HepG2 (cell line): ENCODE results near the gene FGFR3. TPM values are rescaled to one million over a fixed set of nuclear protein-coding genes. Genes with fewer than 3 reads are reported as not detected.
A peak's percentile ranks its signal among the peaks of the same experiment; 100 is the strongest.

Source experiments
- ATF7-NPFF ChIP-seq: sonication (generic); formaldehyde crosslinking; IDR thresholded peaks from 2 replicates; pipeline ENCODE4 v1.8.1; 2023; ENCODE audit warnings: mild to moderate bottlenecking, low read depth, missing genetic modification reagents, moderate library complexity
- DNMT3B ChIP-seq: conservative IDR thresholded peaks from 2 replicates; pipeline ENCODE4 v1.6.1; 2016; ENCODE audit warnings: missing biosample characterization, control low read depth
- EZH2 ChIP-seq: conservative IDR thresholded peaks from 2 replicates; pipeline ENCODE4 v1.6.1; 2012; ENCODE audit warnings: mild to moderate bottlenecking, low read depth, low read length, moderate library complexity
- GATA4 ChIP-seq: sonication (generic); IDR thresholded peaks from 2 replicates; pipeline ENCODE4 v1.6.1; 2016; ENCODE audit warnings: antibody characterized with exemption, low read depth, borderline replicate concordance
- GATAD1 ChIP-seq: IDR thresholded peaks from 2 replicates; pipeline ENCODE4 v1.6.1; 2016; ENCODE audit warnings: missing genetic modification reagents, missing compliant biosample characterization
- HIVEP1 ChIP-seq: sonication (generic); formaldehyde crosslinking; IDR thresholded peaks from 2 replicates; pipeline ENCODE4 v1.4.0; 2020; ENCODE audit warnings: mild to moderate bottlenecking, missing genetic modification reagents
- KAT7 ChIP-seq: IDR thresholded peaks from 2 replicates; pipeline ENCODE4 v1.6.1; 2018; ENCODE audit warnings: borderline replicate concordance, missing compliant biosample characterization
- KDM1A ChIP-seq: IDR thresholded peaks from 2 replicates; pipeline ENCODE4 v1.6.1; 2016; ENCODE audit warnings: missing compliant biosample characterization
- KDM2A ChIP-seq: sonication (generic); formaldehyde crosslinking; IDR thresholded peaks from 2 replicates; pipeline ENCODE4 v1.4.0; 2020; ENCODE audit warnings: low read depth, missing genetic modification reagents, borderline replicate concordance
- KDM4B ChIP-seq: sonication (generic); formaldehyde crosslinking; IDR thresholded peaks from 2 replicates; pipeline ENCODE4 v1.4.0; 2020; ENCODE audit warnings: missing genetic modification reagents
- KLF16 ChIP-seq, 2 experiments: sonication (generic) in 1 of 2; formaldehyde crosslinking in 1 of 2; IDR thresholded peaks; 2 replicates each; pipeline versions ENCODE4 v1.6.1 to v1.8.0; 2016 to 2023; ENCODE audit warnings: missing genetic modification reagents in 2 of 2, missing compliant biosample characterization in 1 of 2
- NRL ChIP-seq: sonication (generic); formaldehyde crosslinking; IDR thresholded peaks from 2 replicates; pipeline ENCODE4 v1.5.0; 2020; ENCODE audit warnings: missing genetic modification reagents, mild to moderate bottlenecking, moderate library complexity, borderline replicate concordance
- RORA ChIP-seq: sonication (generic); formaldehyde crosslinking; IDR thresholded peaks from 2 replicates; pipeline ENCODE4 v1.5.0; 2020; ENCODE audit warnings: mild to moderate bottlenecking, missing genetic modification reagents, moderate library complexity
- SAFB2 ChIP-seq: sonication (generic); formaldehyde crosslinking; IDR thresholded peaks from 2 replicates; pipeline ENCODE4 v1.5.1; 2020; ENCODE audit warnings: missing genetic modification reagents, low read depth, mild to moderate bottlenecking, borderline replicate concordance
- SP1 ChIP-seq, 2 experiments: fragments of 450-650 bp in 1 of 2; sonication (generic) in 1 of 2; formaldehyde crosslinking in 1 of 2; IDR thresholded peaks; 2 replicates each; pipeline versions ENCODE4 v1.4.0 to v1.6.1; 2016 to 2020; ENCODE audit warnings: missing genetic modification reagents in 1 of 2
- SYNCRIP ChIP-seq: fragments of 200-400 bp; formaldehyde crosslinking; IDR thresholded peaks from 2 replicates; pipeline ENCODE4 v1.6.1; 2018; ENCODE audit warnings: mild to moderate bottlenecking, low read depth, low read length; ENCODE audit not compliant: insufficient read depth
- TAF15 ChIP-seq: fragments of 200-400 bp; formaldehyde crosslinking; IDR thresholded peaks from one replicate; pipeline ENCODE4 v1.6.1; 2018; ENCODE audit warnings: mild to moderate bottlenecking, low read depth, low read length; ENCODE audit not compliant: poor library complexity, severe bottlenecking
- TERF1 ChIP-seq: sonication (generic); formaldehyde crosslinking; IDR thresholded peaks from 2 replicates; pipeline ENCODE4 v1.8.0; 2022; ENCODE audit warnings: mild to moderate bottlenecking, missing genetic modification reagents, moderate library complexity
- ZBTB21 ChIP-seq: sonication (generic); formaldehyde crosslinking; IDR thresholded peaks from 2 replicates; pipeline ENCODE4 v1.4.0; 2020; ENCODE audit warnings: missing genetic modification reagents
- ZBTB33 ChIP-seq: sonication (generic); formaldehyde crosslinking; IDR thresholded peaks from 2 replicates; pipeline ENCODE4 v1.4.0; 2020; ENCODE audit warnings: missing genetic modification reagents
- ZKSCAN8 ChIP-seq: IDR thresholded peaks from 2 replicates; pipeline ENCODE4 v1.6.1; 2016; ENCODE audit warnings: borderline replicate concordance, missing genetic modification reagents, missing compliant biosample characterization
- ZNF292 ChIP-seq: sonication (generic); formaldehyde crosslinking; IDR thresholded peaks from 2 replicates; pipeline ENCODE4 v1.8.1; 2022; ENCODE audit warnings: mild to moderate bottlenecking, low read depth, missing genetic modification reagents, borderline replicate concordance
- ZNF460 ChIP-seq: sonication (generic); formaldehyde crosslinking; IDR thresholded peaks from 2 replicates; pipeline ENCODE4 v1.5.1; 2020; ENCODE audit warnings: missing genetic modification reagents, mild to moderate bottlenecking, borderline replicate concordance
- ZNF629 ChIP-seq: sonication (generic); formaldehyde crosslinking; conservative IDR thresholded peaks from 2 replicates; pipeline ENCODE4 v1.5.0; 2020; ENCODE audit warnings: missing genetic modification reagents
- ZSCAN25 ChIP-seq: sonication (generic); formaldehyde crosslinking; IDR thresholded peaks from 2 replicates; pipeline ENCODE4 v1.8.0; 2022; ENCODE audit warnings: mild to moderate bottlenecking, missing genetic modification reagents
- polyA plus RNA-seq, 8 experiments: library from polyadenylated mRNA; depleted of rRNA in 3 of 8; stranded (reverse) in 7 of 8; unstranded in 1 of 8; fragments of >200 nt; fragmentation: Illumina TruSeq in 4 of 8; extraction: Trizol in 4 of 8; gene quantifications; 2 replicates each; pipeline versions ENCODE4 v1.2.1 to v1.2.3, GENCODE V29; 2011 to 2016; ENCODE audit warnings: low read depth in 4 of 8, missing spikeins in 1 of 8, mixed read lengths in 1 of 8; ENCODE audit not compliant: insufficient read depth in 1 of 8
- total RNA-seq, 5 experiments: library from RNA; depleted of rRNA; stranded (reverse); fragments of >200 nt; fragmentation: Illumina TruSeq; extraction: Trizol; gene quantifications; 2 replicates each; pipeline ENCODE4 v1.2.3, GENCODE V29; 2016; ENCODE audit warnings: low read depth in 1 of 5
- TF ChIP-seq, protein P1 (sequence below): sonication (generic); formaldehyde crosslinking; IDR thresholded peaks from 2 replicates; pipeline ENCODE4 v1.8.1; 2023; ENCODE audit warnings: mild to moderate bottlenecking, moderate library complexity, missing genetic modification reagents

The FGFR3 gene
- total and polyA plus RNA-seq, 2 of the 13 experiments (the other 11 are each of a cell fraction or from before 2014, with no cell fraction given): 103 to 109 TPM

- TF ChIP-seq ZNF460 (CRISPR knock-in tag) (peak; percentile 49; the same call in 1 of the 2 replicates), KLF16 (CRISPR knock-in tag; IDR thresholded peaks at IDR 0.05) (peak in 1 of 2 experiments; percentile 61; a peak in 2 of 4 replicates), ZNF629 (CRISPR knock-in tag) (0 out of 2 replicates have a peak, but pooled peaks have one; percentile 6), ZNF292 (CRISPR knock-in tag) (no peak), GATAD1 (CRISPR knock-in tag) (peak; percentile 87), ZBTB33 (no peak), NRL (CRISPR knock-in tag) (peak; percentile 15), RORA (no peak), SP1 (IDR thresholded peaks at IDR 0.05) (no peak), SP1 (CRISPR knock-in tag; IDR thresholded peaks at IDR 0.05) (peak; percentile 46; the same call in 1 of the 2 replicates), KDM4B (CRISPR knock-in tag) (no peak), KDM1A (CRISPR knock-in tag) (no peak), ZBTB21 (CRISPR knock-in tag) (no peak), SYNCRIP (no peak), KAT7 (CRISPR knock-in tag) (peak; percentile 70; the same call in 1 of the 2 replicates), ZKSCAN8 (CRISPR knock-in tag) (no peak), ZSCAN25 (CRISPR knock-in tag) (peak; percentile 46; the same call in 1 of the 2 replicates), SAFB2 (CRISPR knock-in tag) (no peak), TAF15 (peak; percentile 31), HIVEP1 (CRISPR knock-in tag) (peak; percentile 55; the same call in 1 of the 2 replicates), EZH2 (no peak), DNMT3B (CRISPR knock-in tag) (no peak), KDM2A (CRISPR knock-in tag) (peak; percentile 85), GATA4 (no peak), TERF1 (CRISPR knock-in tag) (no peak), ATF7-NPFF (CRISPR knock-in tag) (peak; percentile 25)
- TF ChIP-seq, protein P1, sequence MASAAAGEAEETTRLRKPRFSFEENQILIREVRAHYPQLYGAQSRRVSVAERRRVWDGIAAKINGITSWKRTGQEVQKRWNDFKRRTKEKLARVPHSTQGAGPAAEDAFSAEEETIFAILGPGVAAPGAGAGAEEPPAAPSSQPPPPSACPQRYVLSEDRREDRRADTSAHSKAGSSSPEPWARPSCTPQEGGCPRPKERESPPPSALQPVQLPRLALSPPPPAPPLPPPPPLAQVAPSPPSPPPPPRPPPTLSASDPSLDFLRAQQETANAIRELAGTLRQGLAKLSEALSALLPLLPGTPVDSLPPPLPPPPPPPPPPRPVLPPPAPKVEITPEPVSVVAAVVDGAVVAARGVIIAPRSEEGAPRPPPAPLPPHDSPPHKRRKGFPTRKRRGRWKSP (CRISPR knock-in tag): peak; percentile 83; the same call in 1 of the 2 replicates
These were observed 63.2 kb downstream of the FGFR3 start, which contains the start of gene LETM1 (continued) for GRCh38 chr4:1856071-1856942.
